Measurements from ENCODE around the gene SPZ1.
"Not testable (repeated sequence)": the region's sequence is repeated elsewhere in the genome, so short reads cannot be mapped to it uniquely, and the experiment has no call there.

SPZ1 gene

DNA sequence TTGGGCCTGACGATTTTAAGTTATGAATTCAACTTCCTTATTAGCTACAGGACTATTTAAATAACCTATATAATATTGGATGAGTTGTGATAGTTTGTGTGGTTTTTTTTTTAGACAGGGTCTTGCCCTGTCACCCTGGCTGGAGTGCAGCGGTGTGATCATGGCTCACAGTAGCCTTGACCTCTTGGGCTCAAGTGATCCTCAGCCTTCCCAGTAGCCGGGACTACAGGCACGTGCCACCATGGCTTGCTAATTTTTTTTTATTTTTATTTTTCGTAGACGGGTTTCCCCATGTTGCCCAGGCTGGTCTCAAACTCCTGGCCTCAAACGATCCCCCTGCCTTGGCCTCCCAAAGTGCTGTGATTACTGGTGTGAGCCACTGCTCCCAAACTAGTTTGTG, 17.6 kb downstream of the SPZ1 start:
- Histone ChIP-seq H3K27me3 (ENCODE audit: control insufficient read depth, insufficient read depth, low read length) (no peaks in the 10 kb centered on the region), H3K36me3 (ENCODE audit: control insufficient read depth, insufficient read depth, low read length) (no peaks in the 10 kb centered on the region), H3K4me1 (ENCODE audit: control insufficient read depth, insufficient read depth, low read length) (no peaks in the 10 kb centered on the region), H3K9me3 (ENCODE audit: control insufficient read depth, insufficient read depth, low read depth, low read length) (no peaks in the 10 kb centered on the region), H3K27ac (ENCODE audit: low read depth, low read length) (no peak overlapping the region), H3K4me3 (ENCODE audit: low read depth, low read length) (no peak overlapping the region), H3K9ac (ENCODE audit: low read length) (no peak overlapping the region)

DNA sequence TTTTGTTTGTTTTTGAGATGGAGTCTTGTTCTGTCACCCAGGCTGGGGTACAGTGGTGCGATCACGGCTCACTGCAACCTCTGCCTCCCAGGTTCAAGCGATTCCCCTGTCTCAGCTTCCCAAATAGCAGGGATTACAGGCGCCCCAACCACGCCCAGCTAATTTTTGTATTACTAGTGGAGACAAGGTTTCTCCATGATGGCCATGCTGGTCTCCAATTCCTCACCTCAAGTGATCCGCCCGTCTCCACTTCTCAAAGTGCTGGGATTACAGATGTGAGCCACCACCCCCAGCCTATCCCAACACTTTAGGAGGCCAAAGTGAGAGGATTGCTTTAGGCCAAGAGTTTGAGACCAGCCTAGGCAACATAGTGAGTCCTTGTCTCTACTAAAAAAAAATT, 19.3 kb downstream of the SPZ1 start:
- Histone ChIP-seq H3K36me3 (ENCODE audit: control insufficient read depth, insufficient read depth, low read length) (no peaks in the 10 kb centered on the region), H3K27me3 (ENCODE audit: control insufficient read depth, insufficient read depth, low read length) (no peaks in the 10 kb centered on the region), H3K27ac (ENCODE audit: low read depth, low read length) (no peak overlapping the region), H3K9me3 (ENCODE audit: control insufficient read depth, insufficient read depth, low read depth, low read length) (no peaks in the 10 kb centered on the region), H3K9ac (ENCODE audit: low read length) (no peak overlapping the region), H3K4me1 (ENCODE audit: control insufficient read depth, insufficient read depth, low read length) (no peaks in the 10 kb centered on the region), H3K4me3 (ENCODE audit: low read depth, low read length) (no peak overlapping the region)

DNA sequence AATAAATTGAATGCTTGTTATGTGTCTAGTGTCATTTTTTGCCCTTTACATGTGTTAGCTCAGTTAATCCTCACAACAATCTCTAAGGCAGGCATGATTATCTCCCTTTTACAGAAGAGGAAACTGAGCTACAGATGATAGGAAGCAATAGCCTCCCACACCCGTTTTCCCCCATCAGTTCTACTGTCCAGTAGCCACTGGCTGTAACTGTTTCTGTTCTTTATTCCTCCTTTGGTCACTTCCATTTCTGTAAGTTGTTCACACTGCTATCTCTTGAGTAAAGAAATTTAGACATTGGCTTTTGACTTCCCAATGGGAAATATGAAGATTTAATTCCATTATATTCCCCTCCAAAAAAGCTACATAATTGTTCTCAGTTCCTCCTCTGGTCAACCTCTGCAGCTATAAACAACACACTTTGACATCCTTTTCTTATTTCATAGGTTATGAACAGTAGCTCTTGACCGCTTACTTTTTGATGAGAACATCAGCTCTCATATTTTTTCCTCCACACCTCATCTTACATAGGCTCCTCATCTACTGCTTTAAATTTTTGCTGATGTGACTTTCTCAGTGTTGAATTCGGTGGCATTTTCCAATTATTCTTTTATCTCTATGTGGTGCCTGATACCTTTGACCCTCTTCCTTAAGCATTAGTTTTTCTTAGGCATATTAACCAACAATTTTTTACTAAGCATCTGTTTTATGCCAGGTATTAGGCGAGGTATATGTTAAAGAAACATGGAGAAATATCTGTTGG, 21.4 kb downstream of the SPZ1 start:
- H3K36me3 ChIP-seq (ENCODE audit: control insufficient read depth, insufficient read depth, low read length) = no peaks in the 10 kb centered on the region
- H3K9ac ChIP-seq (ENCODE audit: low read length) = no peak overlapping the region
- no peak overlapping the region for H3K27ac ChIP-seq (ENCODE audit: low read depth, low read length)

GRCh38 chr5:80343067-80343466, 23.3 kb downstream of the SPZ1 start:
- Histone ChIP-seq H3K9ac (ENCODE audit: low read length) (no peak overlapping the region), H3K4me3 (ENCODE audit: low read depth, low read length) (no peak overlapping the region), H3K27ac (ENCODE audit: low read depth, low read length) (no peak overlapping the region), H3K4me1 (ENCODE audit: control insufficient read depth, insufficient read depth, low read length) (no peaks in the 10 kb centered on the region), H3K27me3 (ENCODE audit: control insufficient read depth, insufficient read depth, low read length) (no peaks in the 10 kb centered on the region), H3K9me3 (ENCODE audit: control insufficient read depth, insufficient read depth, low read depth, low read length) (no peaks in the 10 kb centered on the region), H3K36me3 (ENCODE audit: control insufficient read depth, insufficient read depth, low read length) (no peaks in the 10 kb centered on the region)

More for the DNA sequence above, 21.4 kb downstream of the SPZ1 start:
- no peaks in the 10 kb centered on the region for H3K9me3 ChIP-seq (ENCODE audit: control insufficient read depth, insufficient read depth, low read depth, low read length)
- H3K27me3 ChIP-seq (ENCODE audit: control insufficient read depth, insufficient read depth, low read length) = no peaks in the 10 kb centered on the region
- H3K4me3 ChIP-seq (ENCODE audit: low read depth, low read length) = no peak overlapping the region
- no peaks in the 10 kb centered on the region for H3K4me1 ChIP-seq (ENCODE audit: control insufficient read depth, insufficient read depth, low read length)

DNA sequence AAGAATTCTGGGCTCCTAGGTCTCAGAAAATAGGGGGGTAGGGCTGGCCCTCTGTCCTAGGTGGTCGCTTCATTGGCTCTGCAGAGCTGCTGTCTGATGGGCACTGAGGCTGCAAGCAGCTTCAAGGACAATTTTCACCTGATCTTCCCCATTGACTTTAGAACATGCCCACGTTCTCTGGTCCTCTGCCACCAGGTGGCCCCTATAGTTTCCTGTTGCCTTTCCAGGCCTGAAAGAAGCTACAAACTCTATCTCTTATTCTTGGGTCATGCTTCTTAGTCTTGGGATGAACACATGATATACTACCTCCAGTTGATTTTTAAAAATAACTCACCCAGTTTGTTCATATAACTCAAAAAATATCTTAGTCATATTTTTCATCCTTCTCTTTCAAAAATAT, 26.3 kb downstream of the SPZ1 start:
- Histone ChIP-seq H3K9ac (ENCODE audit: low read length) (no peak overlapping the region), H3K9me3 (ENCODE audit: control insufficient read depth, insufficient read depth, low read depth, low read length) (no peaks in the 10 kb centered on the region), H3K27me3 (ENCODE audit: control insufficient read depth, insufficient read depth, low read length) (no peaks in the 10 kb centered on the region), H3K4me1 (ENCODE audit: control insufficient read depth, insufficient read depth, low read length) (no peaks in the 10 kb centered on the region), H3K36me3 (ENCODE audit: control insufficient read depth, insufficient read depth, low read length) (no peaks in the 10 kb centered on the region), H3K27ac (ENCODE audit: low read depth, low read length) (no peak overlapping the region), H3K4me3 (ENCODE audit: low read depth, low read length) (no peak overlapping the region)

- no peak overlapping the region for H3K9ac ChIP-seq (ENCODE audit: low read length)
- H3K9me3 ChIP-seq (ENCODE audit: control insufficient read depth, insufficient read depth, low read depth, low read length) = no peaks in the 10 kb centered on the region
- no peak overlapping the region for H3K27ac ChIP-seq (ENCODE audit: low read depth, low read length)
These were observed 28.4 kb downstream of the SPZ1 start for GRCh38 chr5:80348171-80348570.

GRCh38 chr5:80351019-80351418, 31.2 kb downstream of the SPZ1 start:
- not testable (repeated sequence) for H3K27ac ChIP-seq (ENCODE audit: low read depth, low read length); H3K4me1 ChIP-seq (ENCODE audit: control insufficient read depth, insufficient read depth, low read length); H3K36me3 ChIP-seq (ENCODE audit: control insufficient read depth, insufficient read depth, low read length); H3K4me3 ChIP-seq (ENCODE audit: low read depth, low read length); H3K27me3 ChIP-seq (ENCODE audit: control insufficient read depth, insufficient read depth, low read length); H3K9ac ChIP-seq (ENCODE audit: low read length); H3K9me3 ChIP-seq (ENCODE audit: control insufficient read depth, insufficient read depth, low read depth, low read length)

More at GRCh38 chr5:80348171-80348570, 28.4 kb downstream of the SPZ1 start:
- no peaks in the 10 kb centered on the region for H3K27me3 ChIP-seq (ENCODE audit: control insufficient read depth, insufficient read depth, low read length)
- no peaks in the 10 kb centered on the region for H3K4me1 ChIP-seq (ENCODE audit: control insufficient read depth, insufficient read depth, low read length)
- H3K4me3 ChIP-seq (ENCODE audit: low read depth, low read length) = no peak overlapping the region
- no peaks in the 10 kb centered on the region for H3K36me3 ChIP-seq (ENCODE audit: control insufficient read depth, insufficient read depth, low read length)

DNA sequence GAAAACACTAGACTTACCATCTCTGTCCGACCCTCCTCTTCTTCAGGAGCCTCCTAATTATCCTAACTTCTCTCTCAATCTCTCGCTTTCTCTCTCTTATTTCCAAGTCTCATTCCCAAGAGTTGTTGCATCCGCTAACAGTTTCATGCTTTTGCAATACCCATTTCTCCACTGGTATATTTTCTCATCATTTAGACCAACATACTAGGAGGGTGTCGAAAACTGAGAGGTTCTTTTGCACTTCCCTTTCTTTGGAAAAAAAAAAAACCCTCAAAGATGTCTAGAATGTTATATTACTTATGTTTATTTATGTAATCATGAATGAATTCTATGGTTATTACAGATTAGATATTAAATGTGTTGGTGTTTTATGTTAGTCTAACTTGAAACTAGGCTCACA, 35.9 kb downstream of the SPZ1 start:
- Histone ChIP-seq H3K27me3 (ENCODE audit: control insufficient read depth, insufficient read depth, low read length) (no peaks in the 10 kb centered on the region), H3K4me1 (ENCODE audit: control insufficient read depth, insufficient read depth, low read length) (no peaks in the 10 kb centered on the region), H3K9ac (ENCODE audit: low read length) (no peak overlapping the region), H3K4me3 (ENCODE audit: low read depth, low read length) (no peak overlapping the region), H3K9me3 (ENCODE audit: control insufficient read depth, insufficient read depth, low read depth, low read length) (no peaks in the 10 kb centered on the region), H3K27ac (ENCODE audit: low read depth, low read length) (no peak overlapping the region), H3K36me3 (ENCODE audit: control insufficient read depth, insufficient read depth, low read length) (no peaks in the 10 kb centered on the region)

- H3K4me1 ChIP-seq (ENCODE audit: control insufficient read depth, insufficient read depth, low read length) = no peaks in the 10 kb centered on the region
- H3K9me3 ChIP-seq (ENCODE audit: control insufficient read depth, insufficient read depth, low read depth, low read length) = no peaks in the 10 kb centered on the region
- no peak overlapping the region for H3K4me3 ChIP-seq (ENCODE audit: low read depth, low read length)
- no peak overlapping the region for H3K27ac ChIP-seq (ENCODE audit: low read depth, low read length)
- H3K27me3 ChIP-seq (ENCODE audit: control insufficient read depth, insufficient read depth, low read length) = no peaks in the 10 kb centered on the region
- H3K36me3 ChIP-seq (ENCODE audit: control insufficient read depth, insufficient read depth, low read length) = no peaks in the 10 kb centered on the region
- H3K9ac ChIP-seq (ENCODE audit: low read length) = no peak overlapping the region
These were observed 37.9 kb downstream of the SPZ1 start for GRCh38 chr5:80357671-80358070.

GRCh38 chr5:80360914-80361444, 41.2 kb downstream of the SPZ1 start:
- H3K4me1 ChIP-seq (ENCODE audit: control insufficient read depth, insufficient read depth, low read length) = no peaks in the 10 kb centered on the region
- no peaks in the 10 kb centered on the region for H3K27me3 ChIP-seq (ENCODE audit: control insufficient read depth, insufficient read depth, low read length)
- H3K36me3 ChIP-seq (ENCODE audit: control insufficient read depth, insufficient read depth, low read length) = no peaks in the 10 kb centered on the region
- no peak overlapping the region for H3K27ac ChIP-seq (ENCODE audit: low read depth, low read length)
- H3K9me3 ChIP-seq (ENCODE audit: control insufficient read depth, insufficient read depth, low read depth, low read length) = 0 out of 2 replicates have a peak, but pooled peaks cover 2% of the 10 kb centered on the region
- H3K4me3 ChIP-seq (ENCODE audit: low read depth, low read length) = no peak overlapping the region
- no peak overlapping the region for H3K9ac ChIP-seq (ENCODE audit: low read length)

- no peak overlapping the region for H3K4me3 ChIP-seq (ENCODE audit: low read depth, low read length)
- H3K9me3 ChIP-seq (ENCODE audit: control insufficient read depth, insufficient read depth, low read depth, low read length) = 0 out of 2 replicates have a peak, but pooled peaks cover 2% of the 10 kb centered on the region
- H3K27me3 ChIP-seq (ENCODE audit: control insufficient read depth, insufficient read depth, low read length) = no peaks in the 10 kb centered on the region
- no peak overlapping the region for H3K9ac ChIP-seq (ENCODE audit: low read length)
- no peak overlapping the region for H3K27ac ChIP-seq (ENCODE audit: low read depth, low read length)
- H3K36me3 ChIP-seq (ENCODE audit: control insufficient read depth, insufficient read depth, low read length) = no peaks in the 10 kb centered on the region
- no peaks in the 10 kb centered on the region for H3K4me1 ChIP-seq (ENCODE audit: control insufficient read depth, insufficient read depth, low read length)
These were observed 45.1 kb downstream of the SPZ1 start for GRCh38 chr5:80364892-80365291.
